ENCODE data around the gene SMOC2.

DNA sequence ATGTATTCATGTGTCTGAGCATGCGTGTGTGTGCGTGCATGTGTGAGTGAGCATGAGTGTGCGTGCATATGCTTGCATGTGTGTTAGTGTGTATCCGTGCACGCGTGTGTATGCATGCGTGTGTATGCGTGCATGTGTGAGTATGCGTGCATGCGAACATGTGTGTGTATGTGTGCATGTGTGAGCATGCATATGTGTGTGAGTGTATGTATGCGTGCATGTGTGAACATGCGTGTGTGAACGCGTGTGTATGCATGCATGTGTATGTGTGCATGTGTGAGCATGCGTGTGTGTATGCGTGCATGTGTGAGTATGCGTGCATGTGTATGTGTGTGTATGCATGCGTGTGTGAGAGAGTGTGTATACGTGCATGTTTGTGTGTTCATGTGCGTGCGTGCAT is 77.9 kb downstream of the SMOC2 start:
- no peak for TF ChIP-seq EZH2 (IDR thresholded peaks at IDR 0.05)
- TF ChIP-seq POLR2AphosphoS5 (IDR thresholded peaks at IDR 0.05; ENCODE audit: borderline replicate concordance, low read depth, low read length) = no peak
